Lower leg skin (tissue), 3 donors: ENCODE measurements around the gene PCDH15.

ENCODE experiments used
- POLR2A ChIP-seq, 2 donors: fragments of 450-650 bp; IDR thresholded peaks; one replicate each; pipeline ENCODE4 v1.6.1; 2016 to 2017; ENCODE audit warnings: antibody characterized with exemption in 2 of 2, mild to moderate bottlenecking in 1 of 2, moderate library complexity in 1 of 2
- TF ChIP-seq, protein P1 (sequence below), 3 donors: fragments of 450-650 bp; IDR thresholded peaks; one replicate each; pipeline ENCODE4 v1.5.1; 2016; ENCODE audit warnings: antibody characterized with exemption in 3 of 3, mild to moderate bottlenecking in 3 of 3, moderate library complexity in 2 of 3

DNA sequence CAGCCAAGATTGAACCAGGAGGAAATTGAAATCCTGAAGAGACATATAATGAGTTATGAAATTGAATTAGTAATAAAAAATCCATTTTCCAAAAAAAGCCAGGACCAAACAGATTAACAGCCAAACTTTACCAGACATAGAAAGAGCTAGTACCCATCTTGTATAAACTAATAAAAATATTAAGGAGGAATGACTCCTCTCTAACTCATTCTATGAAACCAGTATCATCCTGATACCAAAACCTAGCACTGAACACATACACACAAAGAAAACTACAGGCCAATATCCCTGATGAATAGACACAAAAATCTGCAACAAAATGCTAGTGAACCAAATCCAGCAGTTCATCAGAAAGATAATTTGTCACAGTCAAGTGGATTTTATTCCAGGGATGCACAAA, 140.6 kb downstream of the PCDH15 start:
- TF ChIP-seq, protein P1, sequence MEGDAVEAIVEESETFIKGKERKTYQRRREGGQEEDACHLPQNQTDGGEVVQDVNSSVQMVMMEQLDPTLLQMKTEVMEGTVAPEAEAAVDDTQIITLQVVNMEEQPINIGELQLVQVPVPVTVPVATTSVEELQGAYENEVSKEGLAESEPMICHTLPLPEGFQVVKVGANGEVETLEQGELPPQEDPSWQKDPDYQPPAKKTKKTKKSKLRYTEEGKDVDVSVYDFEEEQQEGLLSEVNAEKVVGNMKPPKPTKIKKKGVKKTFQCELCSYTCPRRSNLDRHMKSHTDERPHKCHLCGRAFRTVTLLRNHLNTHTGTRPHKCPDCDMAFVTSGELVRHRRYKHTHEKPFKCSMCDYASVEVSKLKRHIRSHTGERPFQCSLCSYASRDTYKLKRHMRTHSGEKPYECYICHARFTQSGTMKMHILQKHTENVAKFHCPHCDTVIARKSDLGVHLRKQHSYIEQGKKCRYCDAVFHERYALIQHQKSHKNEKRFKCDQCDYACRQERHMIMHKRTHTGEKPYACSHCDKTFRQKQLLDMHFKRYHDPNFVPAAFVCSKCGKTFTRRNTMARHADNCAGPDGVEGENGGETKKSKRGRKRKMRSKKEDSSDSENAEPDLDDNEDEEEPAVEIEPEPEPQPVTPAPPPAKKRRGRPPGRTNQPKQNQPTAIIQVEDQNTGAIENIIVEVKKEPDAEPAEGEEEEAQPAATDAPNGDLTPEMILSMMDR (IDR thresholded peaks at IDR 0.05): no peak
- TF ChIP-seq POLR2A (IDR thresholded peaks at IDR 0.05): no peak
